Suprapubic skin (tissue), 4 donors: ENCODE results near the gene NR3C2.

Source experiments
- POLR2A ChIP-seq, 2 donors: fragments of 450-650 bp; IDR thresholded peaks; one replicate each; pipeline ENCODE4 v1.6.1; 2017; ENCODE audit warnings: antibody characterized with exemption in 2 of 2, mild to moderate bottlenecking in 2 of 2, moderate library complexity in 2 of 2
- POLR2AphosphoS5 ChIP-seq, 3 donors: sonication (generic); formaldehyde crosslinking; IDR thresholded peaks; one replicate each; pipeline ENCODE4 v1.6.1; 2017; ENCODE audit warnings: antibody characterized with exemption in 3 of 3
- TF ChIP-seq, protein P1 (sequence below), 2 donors: fragments of 200-600 bp in 1 of 2; fragments of 450-650 bp in 1 of 2; sonication (generic) in 1 of 2; IDR thresholded peaks; one replicate each; pipeline ENCODE4 v1.5.1; 2016 to 2019; ENCODE audit warnings: antibody characterized with exemption in 2 of 2, mild to moderate bottlenecking in 1 of 2, moderate library complexity in 1 of 2

GRCh38 chr4:148226341-148226740 lies 215.9 kb downstream of the NR3C2 start:
- TF ChIP-seq, protein P1, sequence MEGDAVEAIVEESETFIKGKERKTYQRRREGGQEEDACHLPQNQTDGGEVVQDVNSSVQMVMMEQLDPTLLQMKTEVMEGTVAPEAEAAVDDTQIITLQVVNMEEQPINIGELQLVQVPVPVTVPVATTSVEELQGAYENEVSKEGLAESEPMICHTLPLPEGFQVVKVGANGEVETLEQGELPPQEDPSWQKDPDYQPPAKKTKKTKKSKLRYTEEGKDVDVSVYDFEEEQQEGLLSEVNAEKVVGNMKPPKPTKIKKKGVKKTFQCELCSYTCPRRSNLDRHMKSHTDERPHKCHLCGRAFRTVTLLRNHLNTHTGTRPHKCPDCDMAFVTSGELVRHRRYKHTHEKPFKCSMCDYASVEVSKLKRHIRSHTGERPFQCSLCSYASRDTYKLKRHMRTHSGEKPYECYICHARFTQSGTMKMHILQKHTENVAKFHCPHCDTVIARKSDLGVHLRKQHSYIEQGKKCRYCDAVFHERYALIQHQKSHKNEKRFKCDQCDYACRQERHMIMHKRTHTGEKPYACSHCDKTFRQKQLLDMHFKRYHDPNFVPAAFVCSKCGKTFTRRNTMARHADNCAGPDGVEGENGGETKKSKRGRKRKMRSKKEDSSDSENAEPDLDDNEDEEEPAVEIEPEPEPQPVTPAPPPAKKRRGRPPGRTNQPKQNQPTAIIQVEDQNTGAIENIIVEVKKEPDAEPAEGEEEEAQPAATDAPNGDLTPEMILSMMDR (IDR thresholded peaks at IDR 0.05) = no peak
- TF ChIP-seq POLR2AphosphoS5 (IDR thresholded peaks at IDR 0.05) (no peak), POLR2A (IDR thresholded peaks at IDR 0.05) (no peak)
